ENCODE measurements around the gene MRPL21.
"Not testable (repeated sequence)": the region's sequence is repeated elsewhere in the genome, so short reads cannot be mapped to it uniquely, and the experiment has no call there.

MRPL21 gene

DNA sequence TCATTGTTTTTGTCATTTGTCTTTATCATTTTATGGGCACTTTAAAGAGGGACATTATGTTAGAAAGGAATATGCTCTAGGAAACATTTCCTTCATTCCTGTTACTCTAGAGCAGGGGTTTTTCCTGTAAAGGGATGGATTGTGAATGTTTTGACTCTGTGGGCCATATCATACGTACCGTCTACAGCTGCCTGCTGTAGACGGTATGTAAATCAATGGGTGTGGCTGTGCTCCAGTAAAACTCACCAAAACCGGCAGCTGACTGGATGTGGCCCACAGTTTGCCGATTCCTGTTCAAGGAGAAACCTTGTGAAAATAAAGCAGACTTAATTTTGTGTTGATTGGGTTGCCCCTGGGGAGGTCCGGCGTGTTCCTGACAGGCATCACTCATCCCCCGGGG is 7.3 kb upstream of the MRPL21 start:
- no peak for DNase-seq (ENCODE audit: low read depth)

- no peak for DNase-seq (ENCODE audit: low read depth)
Observed at GRCh38 chr11:68908273-68908672, 4.6 kb upstream of the MRPL21 start.

DNA sequence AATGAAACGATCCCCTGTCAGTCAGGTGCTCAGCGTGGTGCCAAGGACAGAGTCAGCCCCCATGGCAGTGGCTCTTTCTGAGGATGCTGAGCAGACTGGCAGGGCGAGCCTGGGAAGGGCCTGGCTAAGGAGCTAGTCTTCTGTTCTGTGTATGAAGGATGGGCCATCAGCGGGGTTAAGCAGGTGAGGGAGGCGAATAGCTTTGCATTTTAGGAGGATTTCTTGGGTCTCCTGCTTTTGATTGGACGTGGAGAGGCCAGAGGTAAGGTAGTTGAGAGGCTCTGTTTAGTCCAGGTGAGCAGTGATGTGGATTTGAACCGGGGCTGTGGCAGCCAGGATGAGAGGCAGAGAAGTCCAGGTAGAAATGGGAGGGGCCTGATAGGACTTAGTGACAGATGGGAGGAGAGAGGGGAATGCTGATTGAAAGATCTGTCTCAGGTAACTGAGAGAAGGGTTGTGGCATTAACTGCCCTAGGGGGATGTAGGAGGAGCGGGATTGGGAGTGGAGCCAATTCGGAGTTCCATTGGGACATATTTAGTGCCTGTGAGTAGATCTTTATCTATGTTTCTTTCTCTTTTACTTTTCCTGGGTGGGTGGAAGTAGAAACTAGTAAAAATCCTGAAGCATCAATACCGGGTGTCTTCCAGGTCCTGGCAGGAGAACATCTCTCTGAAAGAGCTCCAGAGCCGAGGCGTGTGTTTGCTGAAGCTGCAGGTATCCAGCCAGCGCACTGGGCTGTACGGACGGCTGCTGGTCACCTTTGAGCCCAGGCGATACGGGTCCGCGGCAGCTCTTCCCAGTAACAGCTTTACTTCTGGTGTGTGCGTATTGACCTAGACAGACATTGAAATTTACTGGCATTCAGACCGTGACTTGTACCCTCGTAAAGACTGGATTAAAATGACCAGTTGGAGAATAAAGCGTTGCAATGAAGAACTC is 2.1 kb upstream of the MRPL21 start:
- no peak for DNase-seq (ENCODE audit: low read depth)

- no peak for DNase-seq (ENCODE audit: low read depth)
Observed at GRCh38 chr11:68904248-68904847, 716 bp upstream of the MRPL21 start.

DNA sequence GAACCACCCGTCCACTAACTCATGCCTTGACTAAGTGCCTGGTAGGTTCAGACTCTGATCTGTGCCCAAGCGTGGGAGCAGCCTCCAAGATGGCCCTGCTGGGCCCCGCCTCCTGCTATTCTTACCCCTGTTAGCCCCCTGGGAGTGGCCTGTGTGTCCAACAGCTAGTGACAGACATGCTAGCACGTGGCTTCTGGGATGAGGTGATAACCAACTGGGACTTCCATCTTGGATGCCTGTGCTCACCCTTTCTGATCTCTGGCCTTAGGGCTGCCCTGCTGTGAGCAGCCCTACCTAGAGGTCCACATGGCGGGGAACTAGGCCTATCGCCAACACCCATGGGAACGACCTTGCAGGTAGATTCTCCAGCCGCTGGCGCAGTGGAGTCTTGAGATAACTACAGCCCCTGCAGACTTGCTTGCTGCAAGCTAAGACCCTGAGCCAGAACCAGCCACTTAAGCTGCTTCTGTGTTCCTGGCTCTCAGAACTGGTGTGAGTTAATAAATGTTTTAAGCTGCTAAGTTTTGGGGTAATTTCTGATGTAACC is 2.7 kb downstream of the MRPL21 start:
- no peak for DNase-seq (ENCODE audit: low read depth)

DNA sequence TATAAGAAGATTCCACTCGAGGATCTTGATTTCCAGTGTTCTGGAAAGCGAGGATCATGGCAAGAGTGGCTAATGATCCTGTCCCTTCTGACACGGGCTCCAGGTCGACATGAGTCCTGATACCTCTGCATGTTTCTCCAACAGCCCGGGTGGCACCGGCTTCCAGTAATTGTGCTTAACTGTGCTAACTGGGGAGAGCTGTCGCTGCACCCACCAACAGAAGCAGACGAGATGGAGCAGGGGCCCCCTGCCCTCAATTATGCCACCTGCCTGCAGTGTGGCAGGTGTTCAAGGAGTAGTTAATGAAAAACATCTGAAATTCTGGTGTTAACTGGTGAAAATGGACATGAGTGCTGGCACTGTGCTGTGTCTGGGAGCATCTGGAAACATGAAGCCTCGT is 6.2 kb downstream of the MRPL21 start:
- no peak for DNase-seq (ENCODE audit: low read depth)

DNA sequence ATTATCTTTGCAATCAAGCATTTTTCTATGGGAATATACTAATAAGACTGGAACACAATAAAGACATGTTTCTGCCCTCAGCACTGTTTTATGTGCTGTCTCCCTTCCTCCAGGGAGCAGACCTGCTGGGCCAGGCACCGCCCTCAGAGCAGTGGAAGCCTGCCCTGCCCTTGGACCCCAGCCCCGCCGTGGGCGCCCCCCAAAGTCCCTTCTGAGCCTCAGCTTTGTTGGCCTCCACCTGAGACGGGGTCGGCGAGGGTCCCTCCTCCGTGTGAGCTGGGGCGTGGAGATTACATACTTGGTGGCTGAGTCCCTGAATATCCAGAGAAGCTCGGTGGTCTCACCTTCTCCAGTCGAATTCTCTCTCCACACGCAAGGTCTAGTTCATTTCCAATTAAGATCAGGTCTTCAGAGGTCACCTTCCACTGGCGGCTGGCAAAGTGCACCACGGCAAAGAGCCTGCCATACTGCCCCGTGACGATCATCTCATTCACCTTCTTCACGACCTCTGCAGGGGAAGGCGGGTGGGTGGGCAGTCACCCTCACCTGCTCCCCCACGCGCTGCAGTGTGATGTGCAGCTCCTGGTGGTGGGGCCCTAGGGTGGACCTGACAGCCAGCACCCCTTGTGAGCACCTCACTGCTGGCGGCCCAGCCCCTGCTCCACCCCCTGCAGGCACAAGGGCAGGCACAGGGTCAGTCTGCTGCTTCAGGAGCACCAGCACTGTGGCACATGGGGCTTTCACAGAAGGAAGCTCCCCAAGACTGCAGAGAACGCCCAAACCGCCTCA is 7.3 kb downstream of the MRPL21 start:
- DNase-seq (ENCODE audit: low read depth): no peak

DNA sequence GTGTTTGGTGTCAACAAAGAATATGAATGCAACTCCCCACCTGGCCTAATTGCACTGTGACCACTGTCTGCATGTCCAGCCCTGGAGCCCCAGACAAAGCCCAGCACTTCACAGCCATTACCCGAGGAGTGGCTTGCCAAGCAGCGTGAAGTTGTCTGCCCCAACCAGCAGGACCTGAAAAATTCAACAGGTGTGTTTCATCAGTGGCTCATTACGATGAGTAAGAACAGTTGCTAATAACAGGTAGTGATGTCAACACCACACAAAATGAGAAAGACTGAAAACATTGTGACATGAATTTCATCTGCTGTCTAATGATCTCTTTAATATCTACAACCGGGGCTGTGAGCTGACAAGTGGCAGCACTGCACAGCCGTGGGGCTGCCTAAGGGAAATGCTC is 10.3 kb downstream of the MRPL21 start:
- no peak for DNase-seq (ENCODE audit: low read depth)

DNA sequence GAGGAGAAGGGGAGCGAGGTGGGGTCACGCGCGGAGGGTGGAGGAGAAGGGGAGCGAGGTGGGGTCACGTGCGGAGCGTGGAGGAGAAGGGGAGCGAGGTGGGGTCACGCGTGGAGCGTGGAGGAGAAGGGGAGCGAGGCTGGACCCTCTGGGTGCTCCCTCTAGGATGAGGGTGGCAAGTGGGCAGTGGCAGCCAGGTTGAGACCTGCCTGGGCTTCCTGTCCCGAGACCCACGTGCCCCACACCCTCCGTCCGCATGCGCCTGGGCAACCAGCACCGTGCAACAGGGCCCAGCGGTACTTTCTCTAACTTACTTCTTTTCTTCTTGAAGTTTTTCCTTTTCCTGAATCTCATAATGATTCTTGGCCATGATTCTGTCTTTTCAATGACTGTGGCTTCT is 11.1 kb downstream of the MRPL21 start:
- no peak for DNase-seq (ENCODE audit: low read depth)

- no peak for DNase-seq (ENCODE audit: low read depth)
Observed at GRCh38 chr11:68891351-68891948, 12.2 kb downstream of the MRPL21 start.

DNA sequence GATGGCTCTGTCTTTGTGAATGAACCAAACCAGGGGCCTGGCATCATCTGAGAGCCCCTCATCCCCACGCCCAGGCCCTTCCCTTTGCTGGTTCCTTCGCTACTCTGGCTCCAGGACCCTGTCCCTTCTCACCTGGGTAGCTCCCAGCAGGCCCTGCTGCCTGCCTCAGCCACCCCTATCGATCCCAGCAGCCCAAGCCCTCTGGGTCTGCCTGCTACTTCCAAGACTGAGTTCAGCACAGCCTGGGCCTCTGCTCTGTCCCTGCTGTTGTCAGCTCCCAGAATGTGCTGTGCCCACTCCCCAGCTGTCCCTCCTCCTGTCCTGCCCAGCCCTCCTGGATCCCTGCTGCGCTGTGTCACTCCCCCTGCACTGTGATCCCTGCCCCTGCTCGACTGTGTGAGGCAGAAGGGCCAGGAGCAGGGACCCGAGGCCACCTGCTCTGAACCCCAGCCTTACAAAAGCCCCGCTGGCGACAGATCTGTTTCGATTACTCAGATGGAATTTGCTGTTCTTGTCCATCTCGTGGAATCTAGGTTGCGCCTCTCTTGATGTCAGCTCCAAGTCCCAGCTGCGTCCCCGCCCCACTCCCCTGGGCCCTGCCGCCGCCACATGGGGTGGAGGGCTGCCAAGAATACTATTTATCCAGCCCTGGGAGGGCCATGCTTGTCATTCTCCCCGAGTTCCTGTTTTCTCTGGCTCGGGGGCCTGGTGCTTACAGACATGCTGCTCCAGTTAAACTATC is 13.0 kb downstream of the MRPL21 start:
- no peak for DNase-seq (ENCODE audit: low read depth)

DNA sequence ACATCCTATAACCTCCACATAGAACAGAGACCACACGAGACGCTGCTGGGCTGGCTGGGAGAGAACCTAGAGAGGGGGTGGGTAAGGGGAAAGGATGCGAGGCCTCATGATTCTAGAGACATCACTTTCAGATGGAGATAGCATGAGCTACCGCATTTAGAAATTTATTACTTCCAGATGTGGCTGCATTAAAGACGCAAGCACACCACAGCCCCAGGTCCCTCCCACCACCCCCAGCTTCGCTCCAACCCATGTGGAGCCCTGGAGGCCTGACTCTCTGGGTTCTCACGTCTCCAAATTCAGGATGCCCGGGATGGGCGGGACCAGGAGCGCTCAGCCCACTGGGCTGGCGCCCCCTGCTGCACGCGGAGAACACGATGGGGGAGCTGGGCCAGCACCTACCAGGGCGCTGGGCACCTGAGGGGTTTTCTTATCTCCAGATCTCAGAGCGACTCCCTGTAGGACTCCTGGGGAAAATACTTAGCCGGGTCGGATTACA is 13.6 kb downstream of the MRPL21 start:
- no peak for DNase-seq (ENCODE audit: low read depth)

DNA sequence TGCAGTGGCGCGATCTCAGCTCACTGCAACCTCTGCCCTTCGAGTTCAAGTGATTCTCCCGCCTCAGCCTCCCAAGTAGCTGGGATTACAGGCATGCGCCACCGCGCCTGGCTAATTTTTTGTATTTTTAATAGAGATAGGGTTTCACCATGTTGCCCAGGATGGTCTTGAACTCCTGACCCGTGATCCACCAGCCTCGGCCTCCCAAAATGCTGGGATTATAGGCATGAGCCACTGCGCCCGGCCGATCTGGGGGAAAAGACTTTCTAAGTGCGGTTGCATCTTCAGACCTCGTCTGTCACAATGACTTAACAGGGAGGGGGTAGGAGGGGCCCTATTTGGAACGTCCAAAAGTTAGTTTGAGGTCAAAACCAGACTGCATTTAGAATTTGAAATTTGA is 18.8 kb downstream of the MRPL21 start:
- DNase-seq (ENCODE audit: low read depth): not testable (repeated sequence)

GRCh38 chr11:68882391-68882790 is 21.2 kb downstream of the MRPL21 start:
- DNase-seq (ENCODE audit: low read depth): no peak

GRCh38 chr11:68881320-68881719 is 22.3 kb downstream of the MRPL21 start:
- no peak for DNase-seq (ENCODE audit: low read depth)

- DNase-seq (ENCODE audit: low read depth): no peak
Observed at GRCh38 chr11:68880851-68881250, 22.8 kb downstream of the MRPL21 start.

GRCh38 chr11:68878022-68878421 is 25.6 kb downstream of the MRPL21 start:
- no peak for DNase-seq (ENCODE audit: low read depth)

GRCh38 chr11:68872216-68873003 is 31.2 kb downstream of the MRPL21 start:
- no peak for DNase-seq (ENCODE audit: low read depth)

DNA sequence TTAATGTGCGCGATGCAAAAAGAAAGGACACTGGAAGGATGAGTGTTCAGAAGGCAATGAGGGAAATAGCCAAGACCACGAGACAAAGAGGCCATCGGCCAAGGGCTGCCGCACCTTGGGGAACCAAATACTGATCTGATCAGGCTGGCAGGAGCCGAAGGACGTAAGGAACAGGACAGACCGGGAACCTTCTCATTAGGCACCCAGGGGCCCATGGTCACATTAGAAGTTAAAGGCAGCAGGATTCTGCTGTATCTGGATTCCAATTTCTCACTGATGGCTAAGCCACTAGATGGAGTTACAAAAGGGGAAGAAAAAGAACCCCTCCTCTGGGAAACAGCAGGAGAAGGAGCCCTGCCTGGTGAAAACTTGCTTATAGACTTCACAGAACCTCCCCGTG is 33.2 kb downstream of the MRPL21 start:
- DNase-seq (ENCODE audit: low read depth): no peak

GRCh38 chr11:68868221-68868835 is 35.3 kb downstream of the MRPL21 start:
- DNase-seq (ENCODE audit: low read depth): no peak
